Left lung (tissue), 10 donors: ENCODE results near the gene SALL2. TPM values are rescaled to one million over a fixed set of nuclear protein-coding genes. Genes with fewer than 3 reads are reported as not detected.

Experiments used
- ATAC-seq: fragments of 200-7000 bp; cut with Tn5 transposase; one replicate; pipeline ENCODE4 v1.9.1; 2020; ENCODE audit warnings: moderate library complexity
- DNase-seq, 4 donors: peaks; one replicate each; pipeline ENCODE4 v3.0.0-alpha.2; 2013 to 2020
- H3K27ac ChIP-seq, 2 donors: fragments of 200-600 bp; sonication (generic) in 1 of 2; one replicate each; pipeline versions ENCODE4 v1.5.0 to v1.8.0; 2020 to 2021
- H3K27me3 ChIP-seq, 2 donors: fragments of 200-600 bp; sonication (generic) in 1 of 2; one replicate each; pipeline versions ENCODE4 v1.5.0 to v1.8.0; 2020 to 2021
- H3K36me3 ChIP-seq, 2 donors: fragments of 200-600 bp; sonication (generic) in 1 of 2; one replicate each; pipeline versions ENCODE4 v1.5.0 to v1.8.0; 2020 to 2021
- H3K4me1 ChIP-seq, 2 donors: fragments of 200-600 bp; one replicate each; pipeline ENCODE4 v1.8.0; 2021
- H3K4me3 ChIP-seq, 2 donors: fragments of 200-600 bp; sonication (generic) in 1 of 2; one replicate each; pipeline versions ENCODE4 v1.5.0 to v1.8.0; 2020 to 2021; ENCODE audit warnings: mild to moderate bottlenecking in 1 of 2
- H3K9me3 ChIP-seq, 2 donors: fragments of 200-600 bp; sonication (generic) in 1 of 2; one replicate each; pipeline versions ENCODE4 v1.5.0 to v1.8.0; 2020 to 2021
- CTCF ChIP-seq, 2 donors: fragments of 200-600 bp; sonication (generic) in 1 of 2; IDR thresholded peaks; one replicate each; pipeline versions ENCODE4 v1.5.0 to v1.8.0; 2021; ENCODE audit warnings: antibody characterized with exemption in 2 of 2
- intact Hi-C, 2 donors: fragments of 100-400 bp; cut with DNase I; formaldehyde crosslinking; loops; one replicate each; pipeline versions ENCODE4 v1.11.2 to v1.14.2; 2022
- polyA plus RNA-seq, 6 donors: library from polyadenylated mRNA; unstranded; fragments of 120-200 nt; gene quantifications; one replicate each; pipeline ENCODE4 v1.2.1, GENCODE V29; 2013; ENCODE audit not compliant: insufficient read length in 6 of 6
- total RNA-seq, 2 donors: library from RNA; stranded (reverse); fragmentation: NEBNext Ultra II Directional; extraction: Animal tissue kit (Norgen Biotek cat#: 25700); gene quantifications; one replicate each; pipeline ENCODE4 v1.2.1, GENCODE V29; 2021
- donor health status: DM: no; HTN: yes; CAD: no.
- donor health status: DM: no; HTN: no; CAD: no.

The SALL2 gene
- total and polyA plus RNA-seq, 8 donors = 7.6 to 44.9 (median 36.1) TPM

- no peak overlapping the region for H3K27ac ChIP-seq
- DNase-seq (peak in 1 of 4 donors; percentile 69), ATAC-seq (peak; percentile 93)
- TF ChIP-seq CTCF (IDR thresholded peaks at IDR 0.05) = no peak
- peaks cover 0 to 18% of the 10 kb centered on the region in 2 donors for H3K27me3 ChIP-seq
- no peak overlapping the region for H3K4me3 ChIP-seq
- H3K36me3 ChIP-seq = no peaks in the 10 kb centered on the region
- intact Hi-C loops = no loop called here
- peaks cover 0 to 5% of the 10 kb centered on the region in 2 donors for H3K4me1 ChIP-seq
- H3K9me3 ChIP-seq = no peaks in the 10 kb centered on the region
Observed at GRCh38 chr14:21543521-21543960, 17.4 kb upstream of the SALL2 start.

- intact Hi-C loops = no loop called here
Observed at GRCh38 chr14:21541413-21542074, 15.4 kb upstream of the SALL2 start.

GRCh38 chr14:21539189-21539940, 13.2 kb upstream of the SALL2 start:
- intact Hi-C loops = no loop called here
- DNase-seq (no peak), ATAC-seq (no peak)
- Histone ChIP-seq H3K4me1 (peaks cover 5 to 6% of the 10 kb centered on the region in 2 donors), H3K27me3 (peaks cover 18 to 59% of the 10 kb centered on the region in 2 donors), H3K36me3 (no peaks in the 10 kb centered on the region), H3K9me3 (no peaks in the 10 kb centered on the region), H3K27ac (no peak overlapping the region), H3K4me3 (no peak overlapping the region)
- TF ChIP-seq CTCF (IDR thresholded peaks at IDR 0.05) = no peak

More at GRCh38 chr14:21541413-21542074, 15.4 kb upstream of the SALL2 start:
- no peaks in the 10 kb centered on the region for H3K36me3 ChIP-seq
- peaks cover 5 to 6% of the 10 kb centered on the region in 2 donors for H3K4me1 ChIP-seq
- H3K9me3 ChIP-seq = no peaks in the 10 kb centered on the region
- no peak for TF ChIP-seq CTCF (IDR thresholded peaks at IDR 0.05)
- DNase-seq (no peak), ATAC-seq (no peak)
- H3K27ac ChIP-seq = no peak overlapping the region
- H3K4me3 ChIP-seq = no peak overlapping the region
- H3K27me3 ChIP-seq = peaks cover 0 to 38% of the 10 kb centered on the region in 2 donors

GRCh38 chr14:21537090-21537424, 10.9 kb upstream of the SALL2 start:
- Histone ChIP-seq H3K27me3 (peaks cover 18 to 74% of the 10 kb centered on the region in 2 donors), H3K4me3 (no peak overlapping the region), H3K9me3 (no peaks in the 10 kb centered on the region), H3K36me3 (no peaks in the 10 kb centered on the region), H3K4me1 (peaks cover 0 to 6% of the 10 kb centered on the region in 2 donors), H3K27ac (no peak overlapping the region)
- intact Hi-C loops = no loop called here
- TF ChIP-seq CTCF (IDR thresholded peaks at IDR 0.05) = no peak
- no peak for ATAC-seq
- DNase-seq = no peak

GRCh38 chr14:21536418-21537089, 10.4 kb upstream of the SALL2 start:
- DNase-seq = no peak
- no peak overlapping the region for H3K4me3 ChIP-seq
- TF ChIP-seq CTCF (IDR thresholded peaks at IDR 0.05) = no peak
- H3K36me3 ChIP-seq = no peaks in the 10 kb centered on the region
- H3K27me3 ChIP-seq = peaks cover 18 to 74% of the 10 kb centered on the region in 2 donors
- intact Hi-C loops = no loop called here
- no peaks in the 10 kb centered on the region for H3K9me3 ChIP-seq
- peaks cover 0 to 6% of the 10 kb centered on the region in 2 donors for H3K4me1 ChIP-seq
- H3K27ac ChIP-seq = no peak overlapping the region
- ATAC-seq = peak; percentile 47
